Peyer's patch (tissue), 4 donors: ENCODE results near the gene VPS52. TPM values are rescaled to one million over a fixed set of nuclear protein-coding genes. Genes with fewer than 3 reads are reported as not detected.

Experiments
- DNase-seq, 3 donors: peaks; one replicate each; pipeline ENCODE4 v3.0.0-alpha.2; 2017 to 2019
- H3K27ac ChIP-seq, 4 donors: fragments of 200-600 bp; sonication (generic); one replicate each; pipeline ENCODE4 v1.5.1; 2016 to 2019
- H3K27me3 ChIP-seq, 2 donors: fragments of 200-600 bp; sonication (generic); one replicate each; pipeline ENCODE4 v1.5.1; 2019
- H3K36me3 ChIP-seq, 3 donors: fragments of 200-600 bp; sonication (generic); one replicate each; pipeline ENCODE4 v1.5.1; 2016 to 2019
- H3K4me1 ChIP-seq, 4 donors: fragments of 200-600 bp; sonication (generic); one replicate each; pipeline ENCODE4 v1.5.1; 2016 to 2019
- H3K4me3 ChIP-seq, 4 donors: fragments of 200-600 bp; sonication (generic); 1 replicate in 3 of 4; 2 replicates in 1 of 4; pipeline ENCODE4 v1.5.1; 2016 to 2019; ENCODE audit warnings: mild to moderate bottlenecking in 1 of 4
- H3K9me3 ChIP-seq, 4 donors: fragments of 200-600 bp; sonication (generic); one replicate each; pipeline ENCODE4 v1.5.1; 2016 to 2019; ENCODE audit warnings: mild to moderate bottlenecking in 1 of 4
- CTCF ChIP-seq, 6 experiments: fragments of 450-650 bp in 4 of 6; fragments of 200-600 bp in 2 of 6; sonication (generic) in 1 of 6; IDR thresholded peaks; one replicate each; pipeline ENCODE4 v1.5.1; 2017 to 2019; ENCODE audit warnings: antibody characterized with exemption in 6 of 6, mild to moderate bottlenecking in 3 of 6, moderate library complexity in 1 of 6
- POLR2A ChIP-seq, 2 donors: fragments of 450-650 bp; IDR thresholded peaks; one replicate each; pipeline ENCODE4 v1.5.1; 2017; ENCODE audit warnings: antibody characterized with exemption in 2 of 2, mild to moderate bottlenecking in 2 of 2, moderate library complexity in 2 of 2
- small RNA-seq, 2 donors: library from RNA; depleted of rRNA; stranded (forward); fragments of <200 nt; gene quantifications; one replicate each; pipeline ENCODE3, GENCODE V24; 2016
- total RNA-seq, 4 donors: library from RNA; depleted of rRNA; stranded (reverse); fragments of >200 nt; gene quantifications; one replicate each; pipeline ENCODE4 v1.1.0, GENCODE V29; 2016

Gene VPS52
- total RNA-seq, 4 donors from 2014 or later, result 56.7 to 132 (median 95.8) TPM

- peaks cover 0 to 53% (median 26%) of the 10 kb centered on the region in 4 donors for H3K4me1 ChIP-seq
- TF ChIP-seq CTCF (IDR thresholded peaks at IDR 0.05) (peak in 1 of 6 experiments; percentile 10), POLR2A (IDR thresholded peaks at IDR 0.05) (no peak)
Observed at GRCh38 chr6:33201147-33201545, 70.5 kb downstream of the VPS52 start.

More at GRCh38 chr6:33201147-33201545, 70.5 kb downstream of the VPS52 start:
- Histone ChIP-seq H3K9me3 (no peaks in the 10 kb centered on the region), H3K36me3 (peaks cover 0 to 31% (median 0%) of the 10 kb centered on the region in 3 donors), H3K27ac (peak overlapping the region; percentile 87 to 96 (median 94)), H3K27me3 (no peaks in the 10 kb centered on the region), H3K4me3 (peak overlapping the region; percentile 76 to 94 (median 91))
- DNase-seq, result no peak

Small RNAs within 50 kb of the gene (small RNA-seq; reads per million reads assigned to genes)
- 1.3 to 2.9 reads per million in 2 donors for gene MIR219A1

Other genes with a start within 250 kb of the VPS52 start
- 10 to 100 TPM; 14.6 to 70.1 (median 50.4) TPM for gene HLA-DPA1, start 198.2 kb downstream of the VPS52 start, total RNA-seq
- gene HLA-DPB1, start 195.9 kb downstream of the VPS52 start, total RNA-seq, result 100 to 1,000 TPM in 1 of 4 donors, 10 to 100 TPM in 2, 1 to 10 TPM in 1; 9.5 to 104 (median 19.7) TPM
- gene COL11A2, start 79.4 kb downstream of the VPS52 start, total RNA-seq, result 1 to 10 TPM in 1 of 4 donors, under 1 TPM in 2, not detected in 1; 0.18 to 2.5 (median 0.54) TPM
- 10 to 100 TPM; 23.1 to 56.7 (median 36.6) TPM for gene RXRB, start 71.2 kb downstream of the VPS52 start, total RNA-seq
- 10 to 100 TPM; 33.8 to 99.0 (median 55.0) TPM for gene SLC39A7, start 71.0 kb downstream of the VPS52 start, total RNA-seq
- 10 to 100 TPM; 26.4 to 58.0 (median 44.0) TPM for gene HSD17B8, start 67.2 kb downstream of the VPS52 start, total RNA-seq
- gene RING1, start 63.4 kb downstream of the VPS52 start, total RNA-seq, result 10 to 100 TPM; 18.2 to 38.0 (median 20.7) TPM
- 1,000 to 10,000 TPM in 2 of 4 donors, 100 to 1,000 TPM in 2; 697 to 1,875 (median 903) TPM for gene RPS18, start 199 bp upstream of the VPS52 start, total RNA-seq
- 10 to 100 TPM in 3 of 4 donors, 1 to 10 TPM in 1; 8.3 to 33.1 (median 28.5) TPM for gene B3GALT4, start 5.2 kb upstream of the VPS52 start, total RNA-seq
- gene WDR46, start 17.4 kb upstream of the VPS52 start, total RNA-seq, result 100 to 1,000 TPM in 1 of 4 donors, 10 to 100 TPM in 3; 22.1 to 102 (median 34.3) TPM
- 10 to 100 TPM; 12.4 to 24.8 (median 14.4) TPM for gene PFDN6, start 17.7 kb upstream of the VPS52 start, total RNA-seq
- 10 to 100 TPM; 15.4 to 89.1 (median 39.4) TPM for gene RGL2, start 27.1 kb upstream of the VPS52 start, total RNA-seq
- 100 to 1,000 TPM in 3 of 4 donors, 10 to 100 TPM in 1; 73.4 to 324 (median 204) TPM for gene TAPBP, start 42.2 kb upstream of the VPS52 start, total RNA-seq
- 10 to 100 TPM; 11.6 to 27.6 (median 20.2) TPM for gene ZBTB22, start 45.9 kb upstream of the VPS52 start, total RNA-seq
- 10 to 100 TPM; 40.1 to 86.6 (median 45.9) TPM for gene DAXX, start 51.1 kb upstream of the VPS52 start, total RNA-seq
- 10 to 100 TPM; 10.9 to 28.1 (median 18.3) TPM for gene KIFC1, start 119.9 kb upstream of the VPS52 start, total RNA-seq
- 10 to 100 TPM; 46.8 to 86.1 (median 77.3) TPM for gene PHF1, start 139.1 kb upstream of the VPS52 start, total RNA-seq
- gene CUTA, start 146.2 kb upstream of the VPS52 start, total RNA-seq, result 100 to 1,000 TPM in 2 of 4 donors, 10 to 100 TPM in 2; 43.7 to 134 (median 96.2) TPM
- 10 to 100 TPM in 3 of 4 donors, 1 to 10 TPM in 1; 5.4 to 42.1 (median 15.0) TPM for gene SYNGAP1, start 148.2 kb upstream of the VPS52 start, total RNA-seq
- gene ZBTB9, start 182.7 kb upstream of the VPS52 start, total RNA-seq, result 1 to 10 TPM in 2 of 4 donors, under 1 TPM in 1, not detected in 1; 0.70 to 5.0 (median 2.6) TPM